SK-N-SH (cell line): ENCODE results near the gene UVRAG. TPM values are rescaled to one million over a fixed set of nuclear protein-coding genes. Genes with fewer than 3 reads are reported as not detected.

Experiments used
- CTCF ChIA-PET: fragments of 300-600, 350-600 bp; formaldehyde crosslinking; extraction: SDS; loops from one replicate; lab custom pipeline; 2021; lab: Yijun Ruan, JAX
- POLR2A ChIA-PET: fragments of 350-600 bp; sonication (Branson Sonifier 250); formaldehyde crosslinking; extraction: SDS; loops from one replicate; lab custom pipeline; 2020; ENCODE audit warnings: antibody characterized with exemption, inconsistent platforms; lab: Yijun Ruan, JAX
- DNase-seq: peaks from one replicate; pipeline ENCODE4 v3.0.0; 2012
- H2AFZ ChIP-seq: fragments of 200-600 bp; sonication (generic); 2 replicates; pipeline ENCODE4 v1.8.1; 2016; ENCODE audit warnings: antibody characterized with exemption, mild to moderate bottlenecking, low read depth
- H3F3A ChIP-seq: fragments of 200-600 bp; sonication (generic); replicated peaks from 2 replicates; pipeline ENCODE3; 2016; ENCODE audit warnings: antibody characterized with exemption, mild to moderate bottlenecking; ENCODE audit not compliant: insufficient read depth
- H3K27ac ChIP-seq, 2 experiments: fragments of 200-500 bp in 1 of 2; fragments of 200-600 bp in 1 of 2; sonication (Bioruptor generic) in 1 of 2; sonication (generic), shearing (Covaris generic) in 1 of 2; 2 replicates each; pipeline versions ENCODE4 v1.5.1 to v1.6.1; 2014 to 2016; ENCODE audit warnings: low read depth in 2 of 2, inconsistent platforms in 1 of 2, low read length in 1 of 2, mild to moderate bottlenecking in 1 of 2, mixed read lengths in 1 of 2
- H3K27me3 ChIP-seq: fragments of 200-600 bp; sonication (generic), shearing (Covaris generic); 2 replicates; pipeline ENCODE4 v1.6.1; 2016; ENCODE audit warnings: mixed run types; ENCODE audit not compliant: insufficient read depth
- H3K36me3 ChIP-seq, 2 experiments: fragments of 200-500 bp in 1 of 2; fragments of 200-600 bp in 1 of 2; sonication (Bioruptor generic) in 1 of 2; sonication (generic) in 1 of 2; replicated peaks in 1 of 2; 2 replicates each; pipeline versions ENCODE3 to v1.5.1; 2014 to 2016; ENCODE audit warnings: low read length in 1 of 2, mild to moderate bottlenecking in 1 of 2; ENCODE audit not compliant: insufficient read depth in 2 of 2, control insufficient read depth in 1 of 2
- H3K4me1 ChIP-seq, 2 experiments: fragments of 200-500 bp in 1 of 2; fragments of 200-600 bp in 1 of 2; sonication (Bioruptor generic) in 1 of 2; sonication (generic), shearing (Covaris generic) in 1 of 2; 2 replicates each; pipeline versions ENCODE4 v1.5.1 to v1.6.1; 2014 to 2016; ENCODE audit warnings: low read depth in 1 of 2, low read length in 1 of 2, mixed run types in 1 of 2; ENCODE audit not compliant: insufficient read depth in 2 of 2, control insufficient read depth in 1 of 2
- H3K4me2 ChIP-seq: fragments of 200-600 bp; sonication (generic), shearing (Covaris generic); 2 replicates; pipeline ENCODE4 v1.6.1; 2017; ENCODE audit warnings: mixed run types
- H3K4me3 ChIP-seq, 2 experiments: fragments of 200-500 bp in 1 of 2; fragments of 200-600 bp in 1 of 2; sonication (Bioruptor generic) in 1 of 2; sonication (generic), shearing (Covaris generic) in 1 of 2; 2 replicates each; pipeline versions ENCODE4 v1.5.1 to v1.8.1; 2014 to 2016; ENCODE audit warnings: low read depth in 2 of 2, inconsistent platforms in 1 of 2, low read length in 1 of 2, mild to moderate bottlenecking in 1 of 2, mixed read lengths in 1 of 2, moderate library complexity in 1 of 2
- H3K79me2 ChIP-seq: fragments of 200-600 bp; sonication (generic); 2 replicates; pipeline ENCODE4 v1.8.1; 2017; ENCODE audit warnings: mild to moderate bottlenecking; ENCODE audit not compliant: insufficient read depth
- H3K9ac ChIP-seq: fragments of 200-600 bp; sonication (generic); 2 replicates; pipeline ENCODE4 v1.6.1; 2017; ENCODE audit warnings: mixed run types
- H3K9me2 ChIP-seq: fragments of 200-600 bp; sonication (generic); 2 replicates; pipeline ENCODE4 v1.6.1; 2017; ENCODE audit warnings: mixed run types
- H3K9me3 ChIP-seq: fragments of 200-600 bp; sonication (generic); 2 replicates; pipeline ENCODE4 v1.6.1; 2017; ENCODE audit warnings: mixed run types, mild to moderate bottlenecking, moderate library complexity
- H4K20me1 ChIP-seq: fragments of 200-600 bp; sonication (generic); 2 replicates; pipeline ENCODE4 v1.6.1; 2017; ENCODE audit warnings: mild to moderate bottlenecking, mixed run types; ENCODE audit not compliant: insufficient read depth
- ELF1 ChIP-seq: IDR thresholded peaks from 2 replicates; pipeline ENCODE4 v1.4.0; 2012
- EP300 ChIP-seq, 2 experiments: IDR thresholded peaks; 2 replicates each; pipeline versions ENCODE4 v1.4.0 to v1.6.1; 2012; ENCODE audit warnings: borderline replicate concordance in 1 of 2, low read depth in 1 of 2, low read length in 1 of 2
- EZH2phosphoT487 ChIP-seq: fragments of 200-600 bp; sonication (generic); IDR thresholded peaks from 2 replicates; pipeline ENCODE4 v1.6.1; 2017; ENCODE audit warnings: low read depth, mixed run types, mild to moderate bottlenecking, antibody characterized with exemption, moderate library complexity, borderline replicate concordance
- FOXM1 ChIP-seq: IDR thresholded peaks from 2 replicates; pipeline ENCODE4 v1.4.0; 2012; ENCODE audit warnings: low read depth, mild to moderate bottlenecking
- GABPA ChIP-seq: IDR thresholded peaks from 2 replicates; pipeline ENCODE4 v1.4.0; 2012; ENCODE audit warnings: low read depth, mild to moderate bottlenecking
- GATA2 ChIP-seq: sonication (generic); formaldehyde crosslinking; IDR thresholded peaks from 2 replicates; pipeline ENCODE4 v1.5.0; 2020; ENCODE audit warnings: mild to moderate bottlenecking, missing genetic modification reagents
- JUND ChIP-seq: IDR thresholded peaks from 2 replicates; pipeline ENCODE4 v1.4.0; 2012
- MXI1 ChIP-seq: IDR thresholded peaks from 2 replicates; pipeline ENCODE4 v1.6.1; 2012; ENCODE audit warnings: mild to moderate bottlenecking, low read depth, low read length, improper control_type of control experiment
- PBX3 ChIP-seq: IDR thresholded peaks from 2 replicates; pipeline ENCODE4; 2012
- RAD21 ChIP-seq: IDR thresholded peaks from 2 replicates; pipeline ENCODE4 v1.6.1; 2012; ENCODE audit warnings: mild to moderate bottlenecking, low read length
- SMC3 ChIP-seq: IDR thresholded peaks from 2 replicates; pipeline ENCODE4 v1.6.1; 2012; ENCODE audit warnings: low read depth, low read length, improper control_type of control experiment
- TAF1 ChIP-seq: IDR thresholded peaks from 2 replicates; pipeline ENCODE4 v1.6.1; 2012; ENCODE audit warnings: low read depth, mild to moderate bottlenecking, low read length, moderate library complexity, borderline replicate concordance
- TEAD4 ChIP-seq: IDR thresholded peaks from 2 replicates; pipeline ENCODE4 v1.4.0; 2012; ENCODE audit warnings: mild to moderate bottlenecking, borderline replicate concordance; ENCODE audit not compliant: insufficient read depth
- WGBS: methylation state at CpG from one replicate; pipeline ENCODE4 v1.1.6; 2017; ENCODE audit warnings: low lambda C conversion rate; 5-methylcytosine and 5-hydroxymethylcytosine counted together
- polyA plus RNA-seq, 3 experiments: library from polyadenylated mRNA; depleted of rRNA; stranded (reverse); fragments of >200 nt; gene quantifications; 2 replicates each; pipeline ENCODE4 v1.2.3, GENCODE V29; 2012

The UVRAG gene
- polyA plus RNA-seq, 1 of the 3 experiments (the other 2 are of a cell fraction): 5.8 TPM

- H4K20me1 ChIP-seq: no peaks in the 10 kb centered on the region
- H3K9ac ChIP-seq: no peak overlapping the region
- no peaks in the 10 kb centered on the region for H3F3A ChIP-seq
- no peaks in the 10 kb centered on the region for H3K27me3 ChIP-seq
- H3K9me3 ChIP-seq: no peaks in the 10 kb centered on the region
- H3K4me1 ChIP-seq: no peaks in the 10 kb centered on the region
- H2AFZ ChIP-seq: no peak overlapping the region
- H3K36me3 ChIP-seq: peaks cover 0 to 3% of the 10 kb centered on the region in 2 experiments
- no peak overlapping the region for H3K4me2 ChIP-seq
- no peak overlapping the region for H3K27ac ChIP-seq
- DNase-seq: no peak
- H3K79me2 ChIP-seq: no peaks in the 10 kb centered on the region
- POLR2A ChIA-PET: no interaction called here
- CTCF ChIA-PET: interaction anchor here (1.9 to 2.3 kb wide), 2 partner anchors 62 to 250 kb away, joined by 8 read pairs; no protein-coding TSS in a partner anchor
- 87% methylated on average over 9 of the region's 14 CpGs for WGBS
- no peaks in the 10 kb centered on the region for H3K9me2 ChIP-seq
- TF ChIP-seq SMC3: no peak
- no peak for TF ChIP-seq EZH2phosphoT487
- no peak for TF ChIP-seq GATA2 (CRISPR knock-in tag)
- no peak for TF ChIP-seq EP300 (IDR thresholded peaks at IDR 0.05; ENCODE audit: borderline replicate concordance in 1 of 2, low read depth in 1 of 2, low read length in 1 of 2)
- H3K4me3 ChIP-seq: no peak overlapping the region
Measured at GRCh38 chr11:76147106-76147740, 332.2 kb downstream of the UVRAG start.

- Histone ChIP-seq H3K4me1 (peaks cover 0 to 3% of the 10 kb centered on the region in 2 experiments; a peak in 1 of 4 replicates), H3K4me2 (no peak overlapping the region), H3K79me2 (no peaks in the 10 kb centered on the region), H2AFZ (no peak overlapping the region), H4K20me1 (no peaks in the 10 kb centered on the region), H3K36me3 (no peaks in the 10 kb centered on the region), H3K9me3 (no peaks in the 10 kb centered on the region), H3K27me3 (no peaks in the 10 kb centered on the region), H3K4me3 (no peak overlapping the region), H3K27ac (no peak overlapping the region)
- CTCF ChIA-PET: no interaction called here
- no peak for DNase-seq
- TF ChIP-seq TEAD4 (no peak), RAD21 (no peak), PBX3 (no peak), FOXM1 (no peak), JUND (no peak), TAF1 (no peak), GABPA (no peak), MXI1 (no peak), ELF1 (no peak), SMC3 (no peak), GATA2 (CRISPR knock-in tag) (no peak)
- TF ChIP-seq, all 33 proteins: peak for 0
- Histone ChIP-seq H3K9me2 (no peaks in the 10 kb centered on the region), H3F3A (no peaks in the 10 kb centered on the region), H3K9ac (no peak overlapping the region)
- POLR2A ChIA-PET: no interaction called here
- 88% methylated on average over 6 of the region's 6 CpGs for WGBS
Measured at GRCh38 chr11:76148231-76148630, 333.2 kb downstream of the UVRAG start.
